Osteoblast (primary cell): ENCODE results near the gene NEXN. TPM values are rescaled to one million over a fixed set of nuclear protein-coding genes. Genes with fewer than 3 reads are reported as not detected.

ENCODE experiments used
- DNase-seq: peaks from one replicate; pipeline ENCODE4 v3.0.0; 2011; ENCODE audit warnings: low spot score, mixed read lengths; ENCODE audit not compliant: insufficient read length; ENCODE audit errors: missing footprints
- H2AFZ ChIP-seq: 2 replicates; pipeline ENCODE4 v1.6.0; 2011; ENCODE audit warnings: mild to moderate bottlenecking, low read length
- H3K27ac ChIP-seq: 2 replicates; pipeline ENCODE4 v1.5.1; 2011; ENCODE audit warnings: mild to moderate bottlenecking, low read depth, low read length, moderate library complexity
- H3K27me3 ChIP-seq: 2 replicates; pipeline ENCODE4 v1.6.0; 2012; ENCODE audit warnings: mild to moderate bottlenecking, control low read depth, inconsistent platforms, low read length, moderate library complexity; ENCODE audit not compliant: insufficient read depth
- H3K36me3 ChIP-seq: 2 replicates; pipeline ENCODE4 v1.5.1; 2011; ENCODE audit warnings: mild to moderate bottlenecking, low read length, control low read depth, moderate library complexity; ENCODE audit not compliant: insufficient read depth
- H3K4me1 ChIP-seq: 2 replicates; pipeline ENCODE4 v1.5.1; 2011; ENCODE audit warnings: mild to moderate bottlenecking, low read length, control low read depth, moderate library complexity; ENCODE audit not compliant: insufficient read depth
- H3K4me2 ChIP-seq: 2 replicates; pipeline ENCODE4 v1.6.0; 2011; ENCODE audit warnings: mild to moderate bottlenecking, low read length; ENCODE audit not compliant: insufficient read depth
- H3K4me3 ChIP-seq: fragments of 200-600 bp; sonication (generic); 3 replicates; pipeline ENCODE4 v1.5.1; 2012; ENCODE audit warnings: mild to moderate bottlenecking, low read length, inconsistent platforms; ENCODE audit not compliant: insufficient read depth
- H3K79me2 ChIP-seq: 2 replicates; pipeline ENCODE4 v1.6.0; 2012; ENCODE audit warnings: mild to moderate bottlenecking, low read length, control low read depth, inconsistent platforms; ENCODE audit not compliant: insufficient read depth
- H3K9me3 ChIP-seq: 2 replicates; pipeline ENCODE4 v1.5.1; 2011; ENCODE audit warnings: low read depth, low read length, control low read depth
- H4K20me1 ChIP-seq: 2 replicates; pipeline ENCODE4 v1.6.0; 2012; ENCODE audit warnings: mild to moderate bottlenecking, low read length, control low read depth; ENCODE audit not compliant: insufficient read depth
- total RNA-seq: library from RNA; depleted of rRNA; stranded (reverse); fragments of >200 nt; gene quantifications from 2 replicates; pipeline ENCODE4 v1.2.3, GENCODE V29; 2012
- TF ChIP-seq, protein P1 (sequence below): IDR thresholded peaks from 2 replicates; pipeline ENCODE4 v1.5.1; 2011; ENCODE audit warnings: mild to moderate bottlenecking, low read depth, low read length, moderate library complexity; ENCODE audit errors: extremely low read depth

Gene NEXN
- total RNA-seq, 1 donor = 6.9 TPM

GRCh38 chr1:77940921-77941570, 52.6 kb downstream of the NEXN start:
- TF ChIP-seq, protein P1, sequence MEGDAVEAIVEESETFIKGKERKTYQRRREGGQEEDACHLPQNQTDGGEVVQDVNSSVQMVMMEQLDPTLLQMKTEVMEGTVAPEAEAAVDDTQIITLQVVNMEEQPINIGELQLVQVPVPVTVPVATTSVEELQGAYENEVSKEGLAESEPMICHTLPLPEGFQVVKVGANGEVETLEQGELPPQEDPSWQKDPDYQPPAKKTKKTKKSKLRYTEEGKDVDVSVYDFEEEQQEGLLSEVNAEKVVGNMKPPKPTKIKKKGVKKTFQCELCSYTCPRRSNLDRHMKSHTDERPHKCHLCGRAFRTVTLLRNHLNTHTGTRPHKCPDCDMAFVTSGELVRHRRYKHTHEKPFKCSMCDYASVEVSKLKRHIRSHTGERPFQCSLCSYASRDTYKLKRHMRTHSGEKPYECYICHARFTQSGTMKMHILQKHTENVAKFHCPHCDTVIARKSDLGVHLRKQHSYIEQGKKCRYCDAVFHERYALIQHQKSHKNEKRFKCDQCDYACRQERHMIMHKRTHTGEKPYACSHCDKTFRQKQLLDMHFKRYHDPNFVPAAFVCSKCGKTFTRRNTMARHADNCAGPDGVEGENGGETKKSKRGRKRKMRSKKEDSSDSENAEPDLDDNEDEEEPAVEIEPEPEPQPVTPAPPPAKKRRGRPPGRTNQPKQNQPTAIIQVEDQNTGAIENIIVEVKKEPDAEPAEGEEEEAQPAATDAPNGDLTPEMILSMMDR = no peak
- Histone ChIP-seq H2AFZ (no peak overlapping the region), H4K20me1 (peaks cover 3% of the 10 kb centered on the region), H3K9me3 (no peaks in the 10 kb centered on the region), H3K4me2 (no peak overlapping the region), H3K79me2 (no peaks in the 10 kb centered on the region), H3K4me1 (peaks cover 10% of the 10 kb centered on the region), H3K36me3 (peaks cover 64% of the 10 kb centered on the region), H3K27ac (peak overlapping the region; percentile 27), H3K4me3 (no peak overlapping the region), H3K27me3 (no peaks in the 10 kb centered on the region)
- peak; percentile 4 for DNase-seq

DNA sequence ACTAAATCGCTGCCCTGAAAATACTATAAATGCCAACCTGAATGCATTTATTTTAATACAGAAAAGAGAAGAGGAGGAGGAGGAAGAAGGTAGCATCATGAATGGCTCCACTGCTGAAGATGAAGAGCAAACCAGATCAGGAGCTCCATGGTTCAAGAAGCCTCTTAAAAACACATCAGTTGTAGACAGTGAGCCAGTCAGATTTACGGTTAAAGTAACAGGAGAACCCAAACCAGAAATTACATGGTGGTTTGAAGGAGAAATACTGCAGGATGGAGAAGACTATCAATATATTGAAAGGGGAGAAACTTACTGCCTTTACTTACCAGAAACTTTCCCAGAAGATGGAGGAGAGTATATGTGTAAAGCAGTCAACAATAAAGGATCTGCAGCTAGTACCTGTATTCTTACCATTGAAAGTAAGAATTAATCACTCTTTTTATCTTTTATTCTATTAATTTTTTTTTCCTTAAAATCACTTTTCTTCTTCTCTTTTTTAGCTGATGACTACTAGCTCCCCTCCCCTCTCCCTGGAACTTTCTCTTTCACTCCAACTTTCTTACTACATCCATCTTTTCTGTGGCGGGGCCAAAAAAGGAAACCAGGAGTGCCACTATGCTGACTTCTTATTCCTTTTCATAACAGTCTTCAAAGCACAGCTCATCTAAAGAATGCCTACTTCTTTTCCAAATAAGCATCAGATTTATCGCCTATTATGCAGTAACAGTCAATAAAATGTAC, 54.1 kb downstream of the NEXN start:
- Histone ChIP-seq H3K9me3 (no peaks in the 10 kb centered on the region), H2AFZ (no peak overlapping the region), H4K20me1 (peaks cover 3% of the 10 kb centered on the region), H3K4me1 (peaks cover 10% of the 10 kb centered on the region), H3K4me2 (no peak overlapping the region), H3K27ac (no peak overlapping the region), H3K79me2 (peaks cover 3% of the 10 kb centered on the region), H3K4me3 (no peak overlapping the region), H3K27me3 (no peaks in the 10 kb centered on the region), H3K36me3 (peaks cover 68% of the 10 kb centered on the region)
- DNase-seq = no peak
- TF ChIP-seq, protein P1 = no peak

- Histone ChIP-seq H3K4me1 (peaks cover 16% of the 10 kb centered on the region), H4K20me1 (peaks cover 7% of the 10 kb centered on the region), H3K79me2 (peaks cover 16% of the 10 kb centered on the region), H3K4me2 (no peak overlapping the region), H3K36me3 (peaks cover 89% of the 10 kb centered on the region), H3K4me3 (no peak overlapping the region), H2AFZ (no peak overlapping the region), H3K27ac (no peak overlapping the region), H3K27me3 (no peaks in the 10 kb centered on the region), H3K9me3 (no peaks in the 10 kb centered on the region)
- TF ChIP-seq, protein P1 = no peak
- no peak for DNase-seq
Measured at GRCh38 chr1:77945345-77945744, 56.9 kb downstream of the NEXN start.

DNA sequence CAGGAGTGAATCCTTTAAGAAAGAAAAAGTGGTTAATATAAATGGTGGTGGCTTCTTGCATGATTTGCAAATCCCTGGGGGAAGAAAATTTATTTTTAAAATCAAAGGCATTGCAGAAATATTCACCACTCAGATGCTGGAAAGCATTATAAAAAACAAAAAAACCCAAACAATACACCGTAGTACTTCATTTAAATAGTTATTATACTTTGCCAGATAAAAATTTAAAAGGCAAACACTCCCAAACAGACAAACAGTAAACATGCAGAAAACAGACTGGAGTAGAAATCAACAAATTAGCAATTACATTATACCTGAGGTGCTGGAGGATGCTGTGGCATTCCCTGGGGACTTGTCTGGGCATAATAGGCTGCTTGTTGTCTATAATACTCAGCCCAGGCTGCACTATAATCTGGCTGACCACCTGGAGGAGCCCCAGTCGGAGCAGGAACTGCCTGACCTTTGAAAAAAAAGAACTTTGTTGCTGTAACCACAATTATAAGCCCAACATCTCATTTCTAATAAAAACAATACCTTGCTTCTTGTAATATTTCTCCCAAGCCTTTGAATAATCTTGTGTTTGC, 60.5 kb downstream of the NEXN start:
- Histone ChIP-seq H3K4me3 (no peak overlapping the region), H3K4me2 (no peak overlapping the region), H4K20me1 (peaks cover 8% of the 10 kb centered on the region), H3K36me3 (peaks cover 94% of the 10 kb centered on the region), H3K27me3 (no peaks in the 10 kb centered on the region), H3K9me3 (no peaks in the 10 kb centered on the region), H3K79me2 (peaks cover 42% of the 10 kb centered on the region), H3K4me1 (peaks cover 6% of the 10 kb centered on the region), H2AFZ (no peak overlapping the region), H3K27ac (no peak overlapping the region)
- peak; percentile 36 for DNase-seq
- TF ChIP-seq, protein P1 = peak; percentile 33
